GM21390 (cell line): ENCODE data around the gene YTHDF2.

Source experiments
- ATAC-seq: cut with Tn5 transposase; IDR thresholded peaks from one replicate; pipeline ENCODE4 v1.9.1; 2021; ENCODE audit not compliant: unreplicated experiment

YTHDF2 gene

GRCh38 chr1:28796352-28797211 is 59.8 kb downstream of the YTHDF2 start:
- ATAC-seq, result no peak

- ATAC-seq, result no peak
Observed at GRCh38 chr1:28800324-28800723, 63.6 kb downstream of the YTHDF2 start.

- ATAC-seq, result no peak
Observed at GRCh38 chr1:28801461-28801860, 64.7 kb downstream of the YTHDF2 start.

- no peak for ATAC-seq
Observed at GRCh38 chr1:28803051-28803450, 66.3 kb downstream of the YTHDF2 start.

GRCh38 chr1:28803662-28804061 is 66.9 kb downstream of the YTHDF2 start:
- no peak for ATAC-seq

- ATAC-seq, result no peak
Observed at GRCh38 chr1:28804071-28804470, 67.3 kb downstream of the YTHDF2 start.

- no peak for ATAC-seq
Observed at GRCh38 chr1:28807046-28807445, 70.3 kb downstream of the YTHDF2 start.

GRCh38 chr1:28807986-28808385 is 71.2 kb downstream of the YTHDF2 start:
- no peak for ATAC-seq

GRCh38 chr1:28811369-28811765 is 74.6 kb downstream of the YTHDF2 start:
- no peak for ATAC-seq

GRCh38 chr1:28811766-28812668 is 75.3 kb downstream of the YTHDF2 start, which contains the start of gene OPRD1:
TSS of gene OPRD1 (plus strand) at chr1:28812170. CDS start at chr1:28812384, 214 bp downstream.
- ATAC-seq, result no peak

GRCh38 chr1:28812669-28813468 is 76.1 kb downstream of the YTHDF2 start:
- no peak for ATAC-seq

- ATAC-seq, result no peak
Observed at GRCh38 chr1:28813931-28814465, 77.3 kb downstream of the YTHDF2 start.

GRCh38 chr1:28815533-28816185 is 78.9 kb downstream of the YTHDF2 start:
- ATAC-seq, result no peak

GRCh38 chr1:28817133-28817532 is 80.4 kb downstream of the YTHDF2 start:
- ATAC-seq, result no peak

GRCh38 chr1:28819020-28819419 is 82.3 kb downstream of the YTHDF2 start:
- no peak for ATAC-seq
